B cell (primary cell): Measurements from ENCODE around the gene SEPTIN2. TPM values are rescaled to one million over a fixed set of nuclear protein-coding genes. Genes with fewer than 3 reads are reported as not detected.

Experiments used
- ATAC-seq: fragments of 200-7000 bp; cut with Tn5 transposase; one replicate; pipeline ENCODE4 v1.10.0; 2021; ENCODE audit warnings: low read depth, mild to moderate bottlenecking, moderate number of reproducible peaks, moderate library complexity
- CTCF ChIA-PET: fragments of 350-600 bp; sonication (Branson Sonifier 250); formaldehyde crosslinking; loops from one replicate; lab custom pipeline; 2021; ENCODE audit warnings: antibody characterized with exemption, inconsistent platforms; lab: Charles Lee
- POLR2A ChIA-PET: fragments of 350-600 bp; sonication (Branson Sonifier 250); formaldehyde crosslinking; loops from one replicate; lab custom pipeline; 2021; ENCODE audit warnings: antibody characterized with exemption; lab: Charles Lee
- DNase-seq: peaks from one replicate; pipeline ENCODE4 v3.0.0; 2013
- H2AFZ ChIP-seq: 2 replicates; pipeline ENCODE4 v1.6.1; 2012; ENCODE audit warnings: mild to moderate bottlenecking, low read depth, low read length; ENCODE audit not compliant: insufficient read depth, poor library complexity, severe bottlenecking
- H3K27ac ChIP-seq, 2 donors: 1 replicate in 1 of 2; 2 replicates in 1 of 2; pipeline ENCODE4 v1.5.1; 2012 to 2013; ENCODE audit warnings: low read length in 2 of 2, mild to moderate bottlenecking in 2 of 2, moderate library complexity in 1 of 2
- H3K27me3 ChIP-seq, 4 experiments: fragments of 200-600 bp in 1 of 4; sonication (generic) in 1 of 4; replicated peaks in 1 of 4; 1 replicate in 2 of 4; 2 replicates in 2 of 4; pipeline versions ENCODE4 v1.6.1 to v1.7.0; 2013 to 2016; ENCODE audit warnings: low read length in 3 of 4, mild to moderate bottlenecking in 2 of 4, mixed read lengths in 1 of 4, moderate library complexity in 1 of 4; ENCODE audit not compliant: insufficient read depth in 4 of 4, control insufficient read depth in 3 of 4; ENCODE audit errors: control extremely low read depth in 1 of 4
- H3K36me3 ChIP-seq, 2 experiments: replicated peaks in 1 of 2; 1 replicate in 1 of 2; 2 replicates in 1 of 2; pipeline versions ENCODE4 v1.6.1 to v1.7.1; 2013; ENCODE audit warnings: low read length in 1 of 2; ENCODE audit not compliant: insufficient read depth in 2 of 2, control insufficient read depth in 1 of 2; ENCODE audit errors: control extremely low read depth in 1 of 2, extremely low read depth in 1 of 2
- H3K4me1 ChIP-seq, 2 donors: fragments of 200-600 bp in 1 of 2; sonication (generic) in 1 of 2; 1 replicate in 1 of 2; 2 replicates in 1 of 2; pipeline versions ENCODE4 v1.5.1 to v1.6.1; 2013 to 2017; ENCODE audit warnings: low read length in 2 of 2; ENCODE audit not compliant: control insufficient read depth in 2 of 2, insufficient read depth in 2 of 2
- H3K4me2 ChIP-seq: replicated peaks from 2 replicates; pipeline ENCODE3; 2012; ENCODE audit warnings: mild to moderate bottlenecking, low read depth, low read length; ENCODE audit not compliant: poor library complexity, severe bottlenecking
- H3K4me3 ChIP-seq, 5 experiments: fragments of 200-600 bp in 1 of 5; sonication (generic) in 1 of 5; 1 replicate in 3 of 5; 2 replicates in 2 of 5; pipeline versions ENCODE4 v1.5.1 to v1.7.0; 2011 to 2016; ENCODE audit warnings: low read length in 4 of 5, mild to moderate bottlenecking in 4 of 5, low read depth in 2 of 5, control low read depth in 1 of 5, moderate library complexity in 1 of 5; ENCODE audit not compliant: insufficient read depth in 1 of 5; ENCODE audit errors: control extremely low read depth in 1 of 5, extremely low read depth in 1 of 5
- H3K79me2 ChIP-seq: fragments of 200-600 bp; sonication (generic); one replicate; pipeline ENCODE4 v1.6.0; 2016; ENCODE audit warnings: low read length; ENCODE audit not compliant: control insufficient read depth, insufficient read depth
- H3K9ac ChIP-seq: fragments of 200-600 bp; sonication (generic); 2 replicates; pipeline ENCODE4 v1.6.1; 2017; ENCODE audit warnings: mild to moderate bottlenecking, low read length, moderate library complexity
- H3K9me3 ChIP-seq, 3 donors: one replicate each; pipeline versions ENCODE4 v1.6.1 to v1.7.1; 2013; ENCODE audit warnings: low read length in 2 of 3; ENCODE audit not compliant: control insufficient read depth in 2 of 3, insufficient read depth in 1 of 3; ENCODE audit errors: control extremely low read depth in 1 of 3
- H4K20me1 ChIP-seq: 2 replicates; pipeline ENCODE4 v1.6.0; 2012; ENCODE audit warnings: mild to moderate bottlenecking, low read length; ENCODE audit not compliant: insufficient read depth, control insufficient read depth, poor library complexity, severe bottlenecking
- H3K27ac Mint-ChIP-seq: one replicate; pipeline ENCODE4 v1.8.0; 2021; ENCODE audit warnings: mixed read lengths
- H3K27me3 Mint-ChIP-seq: one replicate; pipeline ENCODE4 v1.8.0; 2021; ENCODE audit warnings: mixed read lengths
- H3K4me1 Mint-ChIP-seq: one replicate; pipeline ENCODE4 v1.8.0; 2021; ENCODE audit warnings: mixed read lengths
- H3K4me3 Mint-ChIP-seq: one replicate; pipeline ENCODE4 v1.8.0; 2021; ENCODE audit warnings: mixed read lengths
- H3K9me3 Mint-ChIP-seq: one replicate; pipeline ENCODE4 v1.8.0; 2022; ENCODE audit warnings: mixed read lengths; ENCODE audit not compliant: insufficient read depth
- CTCF ChIP-seq: fragments of 200-600 bp; IDR thresholded peaks from one replicate; pipeline ENCODE4 v1.8.0; 2022; ENCODE audit warnings: antibody characterized with exemption, mild to moderate bottlenecking
- EZH2 ChIP-seq: IDR thresholded peaks from 2 replicates; pipeline ENCODE4 v1.6.1; 2012; ENCODE audit warnings: borderline replicate concordance, low read depth, mild to moderate bottlenecking, moderate library complexity, low read length; ENCODE audit not compliant: insufficient read depth, poor library complexity, severe bottlenecking
- WGBS: methylation state at CpG from one replicate; pipeline ENCODE4 v1.1.5; 2013; ENCODE audit warnings: missing lambda C conversion rate; ENCODE audit not compliant: insufficient coverage; 5-methylcytosine and 5-hydroxymethylcytosine counted together
- intact Hi-C: fragments of 100-400 bp; cut with micrococcal nuclease; formaldehyde crosslinking; loops from one replicate; pipeline ENCODE4 v1.10.0; 2022
- polyA plus RNA-seq: library from polyadenylated mRNA; depleted of rRNA; stranded (reverse); fragments of >200 nt; gene quantifications from 2 replicates; pipeline ENCODE4 v1.2.3, GENCODE V29; 2012
- total RNA-seq, 2 donors: library from RNA; stranded (reverse); fragments of 120-200 nt in 1 of 2; gene quantifications; 1 replicate in 1 of 2; 2 replicates in 1 of 2; pipeline versions ENCODE4 v1.2.3 to v1.2.4, GENCODE V29; 2013 to 2022

Gene SEPTIN2
- total and polyA plus RNA-seq, 2 donors (not counting 1 experiment from before 2014, with no cell fraction given): 71.8 to 270 TPM

GRCh38 chr2:241268716-241269445, 46.8 kb upstream of the SEPTIN2 start:
- Histone ChIP-seq H2AFZ (no peak overlapping the region), H3K36me3 (peaks cover 0 to 17% of the 10 kb centered on the region in 2 experiments), H3K27me3 (no peaks in the 10 kb centered on the region), H3K27ac (no peak overlapping the region), H3K4me1 (peaks cover 12 to 21% of the 10 kb centered on the region in 2 donors), H3K4me2 (no peak overlapping the region), H3K4me3 (no peak overlapping the region), H4K20me1 (peaks cover 48% of the 10 kb centered on the region), H3K9me3 (no peaks in the 10 kb centered on the region), H3K79me2 (peaks cover 39% of the 10 kb centered on the region), H3K9ac (no peak overlapping the region)
- no peaks in the 10 kb centered on the region for H3K9me3 Mint-ChIP-seq
- H3K4me3 Mint-ChIP-seq: peak overlapping the region; percentile 30
- ChIA-PET CTCF (no interaction called here), POLR2A (no interaction called here)
- no peak overlapping the region for H3K27ac Mint-ChIP-seq
- WGBS: 98% methylated on average over 10 of the region's 14 CpGs
- DNase-seq (no peak), ATAC-seq (no peak)
- H3K4me1 Mint-ChIP-seq: peaks cover 30% of the 10 kb centered on the region
- intact Hi-C loops: no loop called here
- H3K27me3 Mint-ChIP-seq: no peaks in the 10 kb centered on the region
- TF ChIP-seq EZH2: no peak
- TF ChIP-seq CTCF: no peak

GRCh38 chr2:241269707-241270520, 45.8 kb upstream of the SEPTIN2 start:
- Histone ChIP-seq H4K20me1 (peaks cover 54% of the 10 kb centered on the region), H2AFZ (no peak overlapping the region), H3K79me2 (peaks cover 39% of the 10 kb centered on the region), H3K4me3 (no peak overlapping the region), H3K9ac (no peak overlapping the region), H3K27ac (no peak overlapping the region), H3K36me3 (peaks cover 0 to 10% of the 10 kb centered on the region in 2 experiments), H3K4me1 (peaks cover 12 to 21% of the 10 kb centered on the region in 2 donors), H3K9me3 (no peaks in the 10 kb centered on the region), H3K27me3 (no peaks in the 10 kb centered on the region), H3K4me2 (no peak overlapping the region)
- no peaks in the 10 kb centered on the region for H3K27me3 Mint-ChIP-seq
- CTCF ChIA-PET: no interaction called here
- peaks cover 31% of the 10 kb centered on the region for H3K4me1 Mint-ChIP-seq
- POLR2A ChIA-PET: no interaction called here
- intact Hi-C loops: loop anchor here (5.0 kb wide), 1 partner anchor 367 kb away; the partner anchor contains the start of genes ATG4B and THAP4
- H3K4me3 Mint-ChIP-seq: no peak overlapping the region
- ATAC-seq (no peak), DNase-seq (no peak)
- no peak for TF ChIP-seq CTCF
- TF ChIP-seq EZH2: no peak
- 97% methylated on average over 12 of the region's 15 CpGs for WGBS
- H3K27ac Mint-ChIP-seq: no peak overlapping the region
- no peaks in the 10 kb centered on the region for H3K9me3 Mint-ChIP-seq
